Activated naive CD4-positive, alpha-beta T cell treated with anti-CD3 and anti-CD28 coated beads, Interleukin-2, amount 50 U/mL, for 24 hours (primary cell): ENCODE results near the gene CPT1B.
A peak's percentile ranks its signal among the peaks of the same experiment; 100 is the strongest.
"Not testable (repeated sequence)": the region's sequence is repeated elsewhere in the genome, so short reads cannot be mapped to it uniquely, and the experiment has no call there.

ENCODE experiments used
- H3K27ac Mint-ChIP-seq: one replicate; pipeline ENCODE4 v1.8.0; 2021; ENCODE audit warnings: mild to moderate bottlenecking, mixed read lengths
- H3K27me3 Mint-ChIP-seq: one replicate; pipeline ENCODE4 v1.8.0; 2021; ENCODE audit warnings: mixed read lengths
- H3K36me3 Mint-ChIP-seq: one replicate; pipeline ENCODE4 v1.8.0; 2021; ENCODE audit warnings: mixed read lengths
- H3K4me1 Mint-ChIP-seq: one replicate; pipeline ENCODE4 v1.8.0; 2021; ENCODE audit warnings: mixed read lengths
- H3K4me3 Mint-ChIP-seq: one replicate; pipeline ENCODE4 v1.8.0; 2021; ENCODE audit warnings: mild to moderate bottlenecking, mixed read lengths
- H3K9me3 Mint-ChIP-seq: one replicate; pipeline ENCODE4 v1.8.0; 2021; ENCODE audit warnings: mixed read lengths

Gene CPT1B

GRCh38 chr22:50533856-50534711 is 44.1 kb downstream of the CPT1B start:
- not testable (repeated sequence) for H3K9me3 Mint-ChIP-seq, H3K36me3 Mint-ChIP-seq, H3K27me3 Mint-ChIP-seq
- Mint-ChIP-seq H3K27ac (peak overlapping the region; percentile 92), H3K4me3 (peak overlapping the region; percentile 11), H3K4me1 (peaks cover 35% of the 10 kb centered on the region)

DNA sequence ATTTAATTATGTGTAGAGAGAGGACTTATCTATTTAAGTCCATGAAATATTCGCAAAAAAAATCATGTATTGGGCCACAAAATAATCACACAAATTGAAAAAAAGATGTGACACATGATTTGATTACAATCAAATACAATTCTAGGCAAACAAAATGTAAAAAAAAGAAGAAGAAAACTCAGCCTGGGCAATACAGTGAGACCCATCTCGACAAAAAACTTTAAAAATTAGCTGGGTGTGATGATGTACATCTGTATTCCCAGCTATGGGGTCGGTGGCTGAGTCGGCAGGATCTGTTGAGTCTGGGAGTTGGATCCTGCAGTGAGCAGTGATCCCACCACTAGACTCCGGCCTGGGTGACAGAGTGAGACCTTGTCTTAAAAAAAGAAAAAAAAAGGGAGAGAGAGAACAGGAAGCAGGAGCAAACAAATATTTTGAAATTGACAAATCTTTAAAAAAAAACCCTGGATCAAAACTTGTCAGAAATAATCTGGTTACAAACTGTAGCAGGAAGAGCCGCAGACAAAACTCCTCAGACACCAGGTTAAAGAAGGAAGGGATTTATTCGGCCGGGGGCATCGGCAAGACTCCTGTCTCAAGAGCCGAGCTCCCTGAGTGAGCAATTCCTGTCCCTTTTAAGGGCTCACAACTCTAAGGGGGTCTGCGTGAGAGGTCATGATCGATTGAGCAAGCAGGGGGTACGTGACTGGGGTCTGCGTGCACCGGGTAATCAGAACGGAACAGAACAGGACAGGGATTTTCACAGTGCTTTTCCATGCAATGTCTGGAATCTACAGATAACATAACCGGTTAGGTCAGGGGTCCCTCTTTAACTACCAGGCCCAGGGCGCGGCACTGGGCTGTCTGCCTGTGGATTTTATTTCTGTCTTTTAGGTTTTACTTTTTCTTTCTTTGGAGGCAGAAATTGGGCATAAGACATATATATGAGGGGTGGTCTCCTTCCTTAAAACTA is 45.1 kb downstream of the CPT1B start:
- Mint-ChIP-seq H3K27ac (peak overlapping the region; percentile 92), H3K36me3 (no peaks in the 10 kb centered on the region), H3K4me1 (peaks cover 34% of the 10 kb centered on the region), H3K27me3 (no peaks in the 10 kb centered on the region), H3K4me3 (peak overlapping the region; percentile 77), H3K9me3 (no peaks in the 10 kb centered on the region)

DNA sequence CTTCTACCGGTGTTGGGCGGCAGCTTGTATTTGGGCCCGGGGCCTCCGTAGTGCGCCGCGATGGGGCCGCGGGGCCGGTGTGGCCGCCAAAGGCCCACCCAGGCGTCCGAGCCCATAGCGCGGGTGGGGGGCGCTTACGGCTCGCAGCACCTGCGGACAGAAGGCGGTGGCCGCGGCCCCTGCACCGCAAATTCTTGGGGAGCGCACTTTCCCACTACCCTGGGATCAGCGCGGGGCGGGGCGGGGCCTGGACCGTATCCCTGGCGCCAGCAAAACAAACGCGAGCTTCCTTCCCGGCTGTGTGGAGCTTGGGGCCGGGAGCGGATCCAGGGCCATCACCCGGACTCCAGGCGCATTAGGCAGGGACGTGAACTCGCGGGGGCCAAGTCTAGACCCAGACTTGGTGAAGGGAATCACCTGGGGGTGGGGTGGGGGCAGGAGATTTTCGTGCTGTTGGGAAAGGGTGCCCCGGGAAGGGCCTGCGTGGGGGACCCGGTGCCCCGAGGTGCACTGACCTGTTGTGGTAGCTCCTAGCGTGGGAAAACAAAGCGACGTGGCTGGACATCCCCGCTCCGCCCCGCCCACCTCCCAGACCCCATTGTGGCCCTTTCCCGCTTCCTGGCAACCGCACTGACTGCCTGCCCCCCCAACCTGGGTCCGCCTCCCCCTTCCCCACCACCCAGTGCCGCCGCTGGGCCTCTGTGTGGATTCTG is 46.1 kb downstream of the CPT1B start:
- H3K36me3 Mint-ChIP-seq = no peaks in the 10 kb centered on the region
- peaks cover 37% of the 10 kb centered on the region for H3K4me1 Mint-ChIP-seq
- H3K27ac Mint-ChIP-seq = peak overlapping the region; percentile 96
- H3K27me3 Mint-ChIP-seq = no peaks in the 10 kb centered on the region
- peak overlapping the region; percentile 92 for H3K4me3 Mint-ChIP-seq
- H3K9me3 Mint-ChIP-seq = no peaks in the 10 kb centered on the region

- peak overlapping the region; percentile 96 for H3K27ac Mint-ChIP-seq
- H3K9me3 Mint-ChIP-seq = no peaks in the 10 kb centered on the region
Observed at GRCh38 chr22:50531546-50531961, 46.7 kb downstream of the CPT1B start.

DNA sequence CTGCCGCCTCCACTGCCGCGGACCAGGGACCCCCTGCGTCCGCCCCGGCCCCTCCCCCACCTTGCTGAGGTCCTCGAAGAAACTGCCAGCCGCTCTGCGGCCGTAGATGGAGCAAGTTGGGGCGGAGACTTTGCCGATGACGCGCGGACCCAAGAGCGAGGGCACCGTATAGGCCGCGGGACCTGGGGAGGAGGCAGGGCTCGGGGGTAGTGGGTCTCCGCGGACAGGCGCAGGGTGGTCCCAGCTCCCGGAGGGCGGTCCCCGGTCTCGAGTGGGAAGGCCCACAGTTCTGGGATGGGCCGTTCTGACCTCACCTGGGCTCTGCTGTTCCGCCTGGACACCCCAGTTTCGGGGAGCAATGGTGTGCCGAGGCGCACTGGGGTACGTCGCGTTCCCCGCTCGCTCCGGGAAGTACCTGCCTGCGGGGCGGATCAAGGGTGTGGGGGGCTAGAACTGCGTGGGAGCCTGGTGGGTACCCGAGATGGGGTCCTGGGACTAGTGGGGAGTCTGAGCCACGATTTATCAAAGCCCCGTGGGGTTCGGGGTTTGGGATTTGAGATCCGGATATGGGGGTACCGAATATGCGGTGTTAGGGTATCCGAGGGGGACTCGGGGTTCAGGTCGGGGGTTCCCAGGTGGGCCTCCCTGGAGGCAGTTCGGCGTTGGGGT is 47.2 kb downstream of the CPT1B start:
- Mint-ChIP-seq H3K4me1 (peaks cover 43% of the 10 kb centered on the region), H3K27me3 (no peaks in the 10 kb centered on the region), H3K4me3 (peak overlapping the region; percentile 92), H3K9me3 (no peaks in the 10 kb centered on the region), H3K36me3 (no peaks in the 10 kb centered on the region), H3K27ac (peak overlapping the region; percentile 96)

More at GRCh38 chr22:50531546-50531961, 46.7 kb downstream of the CPT1B start:
- H3K4me3 Mint-ChIP-seq = peak overlapping the region; percentile 92
- no peaks in the 10 kb centered on the region for H3K36me3 Mint-ChIP-seq
- H3K27me3 Mint-ChIP-seq = no peaks in the 10 kb centered on the region
- H3K4me1 Mint-ChIP-seq = peaks cover 43% of the 10 kb centered on the region

DNA sequence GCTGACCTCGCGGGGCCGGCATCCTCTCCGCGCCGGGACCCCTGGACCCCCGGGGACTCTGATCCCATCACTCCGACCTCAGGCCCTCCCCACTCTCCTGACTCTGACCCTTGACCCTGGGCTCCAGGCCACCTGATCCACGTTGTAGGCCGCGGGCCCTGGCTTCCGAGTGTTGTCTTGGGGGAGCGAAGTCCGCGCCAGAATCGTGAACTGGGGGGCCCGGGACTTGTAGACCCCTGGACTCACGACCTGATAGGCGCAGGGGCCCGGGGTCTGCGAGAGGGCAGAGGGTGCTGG is 47.7 kb downstream of the CPT1B start:
- Mint-ChIP-seq H3K27me3 (no peaks in the 10 kb centered on the region), H3K36me3 (no peaks in the 10 kb centered on the region), H3K4me3 (peak overlapping the region; percentile 92), H3K27ac (peak overlapping the region; percentile 92), H3K9me3 (no peaks in the 10 kb centered on the region), H3K4me1 (peaks cover 43% of the 10 kb centered on the region)

DNA sequence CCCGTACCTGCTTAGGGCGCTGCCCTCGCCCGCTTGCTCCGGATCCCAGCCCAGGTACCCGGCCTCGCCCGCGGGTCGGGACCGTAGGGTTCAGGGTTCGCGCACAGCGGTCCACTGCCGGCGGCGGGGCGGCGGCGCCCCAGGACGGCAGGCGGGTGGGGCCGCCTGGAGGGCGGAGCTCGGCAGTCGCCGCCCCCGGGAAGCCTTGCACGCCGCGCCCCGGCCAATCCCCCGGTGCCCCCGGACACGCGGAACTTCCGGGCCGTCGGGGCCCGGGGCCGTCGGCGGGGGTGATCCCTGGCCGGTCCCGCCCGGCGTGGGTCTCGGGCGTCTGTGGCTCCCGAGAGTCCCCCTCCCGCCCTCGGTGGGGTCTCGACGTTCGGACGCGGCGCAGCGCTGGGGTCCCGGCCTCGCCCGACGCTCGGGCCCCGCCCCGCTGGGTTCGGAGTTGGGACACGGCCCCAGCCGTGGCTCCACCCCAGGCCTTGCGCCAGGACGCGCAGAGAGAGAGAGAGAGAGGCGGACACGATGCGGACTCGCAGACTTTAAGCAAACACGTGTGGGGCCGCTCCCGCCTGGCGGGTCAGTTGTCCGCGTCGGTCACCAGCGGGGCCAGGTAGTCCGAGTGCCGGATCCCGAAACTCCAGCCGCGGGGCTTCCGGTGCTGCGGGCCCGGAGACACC is 48.2 kb downstream of the CPT1B start, which contains the start of gene TYMP:
TSS of gene TYMP (minus strand) at position 116 of the 683 bp plus-strand sequence. CDS start 303 bp downstream, outside the sequence.
- H3K9me3 Mint-ChIP-seq = no peaks in the 10 kb centered on the region
- H3K27ac Mint-ChIP-seq = peak within 1 kb of the TSS; percentile 96
- H3K27me3 Mint-ChIP-seq = no peaks in the 10 kb centered on the region
- peak within 1 kb of the TSS; percentile 92 for H3K4me3 Mint-ChIP-seq
- H3K36me3 Mint-ChIP-seq = no peaks in the 10 kb centered on the region
- peaks cover 43% of the 10 kb centered on the region for H3K4me1 Mint-ChIP-seq

DNA sequence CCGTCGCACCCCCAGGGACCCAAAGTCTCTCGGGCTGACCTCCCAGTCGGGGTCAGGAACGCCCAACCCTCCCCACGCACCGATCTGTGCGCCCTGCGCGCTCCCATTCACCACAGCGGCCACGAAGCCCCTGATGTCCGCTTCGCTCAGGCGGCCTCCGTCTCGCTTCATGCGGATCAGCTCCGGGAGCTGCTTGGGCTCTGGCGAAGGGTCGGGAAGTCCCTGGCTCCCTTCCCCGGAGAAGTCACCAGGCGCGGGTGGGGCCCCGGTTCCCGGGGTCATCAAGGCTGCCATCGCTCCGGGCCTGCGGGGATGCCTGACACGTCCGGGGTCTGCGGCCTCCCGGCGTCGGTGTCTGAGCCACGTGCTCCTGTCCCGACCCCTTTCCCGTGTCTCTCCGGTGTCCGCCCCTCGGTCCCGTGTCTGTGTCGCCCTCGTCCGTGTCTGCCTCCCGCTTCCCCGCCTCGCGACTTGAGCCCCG is 48.8 kb downstream of the CPT1B start:
- Mint-ChIP-seq H3K27ac (peak overlapping the region; percentile 30), H3K36me3 (peaks cover 4% of the 10 kb centered on the region), H3K4me3 (peak overlapping the region; percentile 42), H3K4me1 (peaks cover 46% of the 10 kb centered on the region), H3K27me3 (no peaks in the 10 kb centered on the region), H3K9me3 (no peaks in the 10 kb centered on the region)

GRCh38 chr22:50528682-50529415 is 49.4 kb downstream of the CPT1B start:
- peak overlapping the region; percentile 61 for H3K4me3 Mint-ChIP-seq
- H3K9me3 Mint-ChIP-seq = no peaks in the 10 kb centered on the region
- peaks cover 42% of the 10 kb centered on the region for H3K4me1 Mint-ChIP-seq
- peaks cover 5% of the 10 kb centered on the region for H3K36me3 Mint-ChIP-seq
- H3K27ac Mint-ChIP-seq = no peak overlapping the region
- no peaks in the 10 kb centered on the region for H3K27me3 Mint-ChIP-seq

GRCh38 chr22:50527921-50528681 is 50.1 kb downstream of the CPT1B start:
- H3K27ac Mint-ChIP-seq = peak overlapping the region; percentile 68
- no peaks in the 10 kb centered on the region for H3K27me3 Mint-ChIP-seq
- peaks cover 5% of the 10 kb centered on the region for H3K36me3 Mint-ChIP-seq
- H3K9me3 Mint-ChIP-seq = no peaks in the 10 kb centered on the region
- peak overlapping the region; percentile 74 for H3K4me3 Mint-ChIP-seq
- H3K4me1 Mint-ChIP-seq = peaks cover 35% of the 10 kb centered on the region

GRCh38 chr22:50526834-50527801 is 51.1 kb downstream of the CPT1B start:
- Mint-ChIP-seq H3K4me3 (peak overlapping the region; percentile 74), H3K27me3 (no peaks in the 10 kb centered on the region), H3K36me3 (peaks cover 5% of the 10 kb centered on the region)

GRCh38 chr22:50526108-50526833 is 52.0 kb downstream of the CPT1B start:
- Mint-ChIP-seq H3K27ac (peak overlapping the region; percentile 35), H3K9me3 (no peaks in the 10 kb centered on the region), H3K4me1 (peaks cover 28% of the 10 kb centered on the region)

More at GRCh38 chr22:50526834-50527801, 51.1 kb downstream of the CPT1B start:
- H3K9me3 Mint-ChIP-seq = no peaks in the 10 kb centered on the region
- peak overlapping the region; percentile 65 for H3K27ac Mint-ChIP-seq
- H3K4me1 Mint-ChIP-seq = peaks cover 28% of the 10 kb centered on the region

More at GRCh38 chr22:50526108-50526833, 52.0 kb downstream of the CPT1B start:
- peaks cover 5% of the 10 kb centered on the region for H3K36me3 Mint-ChIP-seq
- peak overlapping the region; percentile 74 for H3K4me3 Mint-ChIP-seq
- H3K27me3 Mint-ChIP-seq = no peaks in the 10 kb centered on the region
